CD4-positive, alpha-beta T cell treated with Interferon alpha-2 for 1 hour (primary cell): Measurements from ENCODE around the gene FAM76A.
"Not testable (repeated sequence)": the region's sequence is repeated elsewhere in the genome, so short reads cannot be mapped to it uniquely, and the experiment has no call there.

ENCODE experiments used
- DNase-seq, 2 donors: peaks; one replicate each; pipeline ENCODE4 v3.0.0-alpha.2; 2020 to 2022

FAM76A gene

DNA sequence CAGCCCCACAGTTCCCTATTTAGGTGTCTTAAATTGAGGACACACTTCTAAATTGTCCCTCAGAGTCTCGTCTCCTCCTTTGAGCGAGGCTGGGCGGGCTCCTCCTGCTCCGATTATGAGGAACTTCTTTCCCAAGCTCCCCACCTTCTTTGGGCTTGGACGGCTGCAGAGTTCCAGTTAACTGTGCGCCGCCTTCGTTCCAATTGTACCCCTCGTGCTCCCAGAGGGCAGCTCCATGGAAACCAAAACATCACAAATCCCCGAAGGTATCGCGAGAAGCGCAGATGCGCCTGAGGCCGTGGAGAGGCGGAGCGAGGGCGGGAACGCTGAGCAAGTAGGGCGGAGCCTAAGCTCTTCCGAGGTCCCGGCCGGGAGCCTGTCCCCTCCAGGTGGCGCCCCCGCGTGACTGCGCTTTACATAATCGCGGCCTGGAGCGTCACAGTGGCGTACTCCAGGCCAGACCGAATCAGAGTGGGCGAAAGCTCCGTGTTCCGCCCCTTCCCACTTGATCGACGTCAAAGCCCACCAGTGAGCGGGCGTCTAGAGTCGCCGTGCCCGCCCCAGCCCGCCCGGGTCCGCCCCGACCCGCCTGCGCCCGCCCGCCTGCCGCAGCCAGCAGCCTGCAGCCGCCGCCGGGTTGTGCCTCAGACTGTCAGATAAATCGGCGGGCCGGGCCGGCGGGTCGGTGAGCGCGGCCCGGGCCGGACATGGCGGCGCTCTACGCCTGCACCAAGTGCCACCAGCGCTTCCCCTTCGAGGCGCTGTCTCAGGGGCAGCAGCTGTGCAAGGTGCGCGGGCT lies at the start of gene FAM76A:
TSS of gene FAM76A (plus strand) at position 588 of the 799 bp plus-strand sequence. CDS start at position 708, 120 bp downstream.
- DNase-seq, result peak; percentile 100

DNA sequence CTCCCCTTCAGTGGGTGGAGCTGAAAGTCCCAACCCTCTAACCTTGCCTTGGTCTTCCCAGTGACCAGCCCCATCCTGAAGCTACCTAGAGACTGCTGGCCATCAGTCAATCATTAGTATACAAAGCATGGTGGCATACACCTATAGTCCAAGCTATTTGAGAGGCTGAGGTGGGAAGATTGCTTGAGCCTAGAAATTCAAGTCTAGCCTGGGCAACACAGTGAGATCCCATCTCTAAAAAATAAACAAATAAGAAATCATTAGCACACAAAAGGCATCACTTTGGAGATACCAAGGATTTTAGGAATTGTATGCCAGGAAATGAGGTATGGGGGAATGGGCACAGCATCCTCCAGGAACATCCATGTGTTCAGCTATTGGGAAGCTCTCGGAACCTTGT lies 49.4 kb upstream of the FAM76A start:
- no peak for DNase-seq

DNA sequence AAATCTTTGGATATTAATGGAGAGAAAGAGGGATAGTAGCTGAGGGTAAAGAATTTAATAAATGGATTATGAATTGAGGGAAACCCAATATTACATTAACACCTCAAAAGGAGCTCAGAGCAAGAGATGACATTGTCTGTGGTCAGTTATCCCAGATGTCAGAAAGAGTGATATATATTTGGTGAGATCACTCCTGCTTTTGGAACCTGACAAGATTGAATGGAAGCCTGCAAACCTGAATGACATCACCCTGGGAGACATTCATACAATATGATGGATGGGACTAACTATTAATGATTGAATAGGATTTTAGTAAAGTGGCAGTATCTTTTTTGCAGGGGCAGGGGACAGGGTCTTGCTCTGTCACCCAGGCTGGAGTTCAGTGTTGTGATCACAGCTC lies 47.0 kb upstream of the FAM76A start:
- DNase-seq, result no peak

DNA sequence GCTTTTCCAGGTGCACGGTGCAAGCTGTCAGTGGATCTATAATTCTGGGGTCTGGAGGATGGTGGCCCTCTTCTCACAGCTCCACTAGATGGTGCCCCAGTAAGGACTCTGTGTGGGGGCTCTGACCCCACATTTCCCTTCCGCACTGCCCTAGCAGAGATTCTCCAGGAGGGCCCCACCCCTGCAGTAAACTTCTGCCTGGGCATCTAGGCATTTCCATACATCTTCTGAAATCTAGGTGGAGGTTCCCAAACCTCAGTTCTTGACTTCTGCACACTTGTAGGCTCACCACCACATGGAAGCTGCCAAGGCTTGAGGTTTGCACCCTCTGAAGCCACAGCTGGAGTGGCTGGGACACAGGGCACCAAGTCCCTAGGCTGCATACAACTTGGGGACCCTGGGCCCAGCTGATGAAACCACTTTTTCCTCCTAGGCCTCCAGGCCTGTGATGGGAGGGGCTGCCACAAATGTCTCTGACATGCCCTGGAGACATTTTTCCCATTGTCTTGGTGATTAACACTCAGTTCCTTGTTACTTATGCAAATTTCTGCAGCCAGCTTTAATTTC lies 45.5 kb upstream of the FAM76A start:
- DNase-seq, result not testable (repeated sequence)

DNA sequence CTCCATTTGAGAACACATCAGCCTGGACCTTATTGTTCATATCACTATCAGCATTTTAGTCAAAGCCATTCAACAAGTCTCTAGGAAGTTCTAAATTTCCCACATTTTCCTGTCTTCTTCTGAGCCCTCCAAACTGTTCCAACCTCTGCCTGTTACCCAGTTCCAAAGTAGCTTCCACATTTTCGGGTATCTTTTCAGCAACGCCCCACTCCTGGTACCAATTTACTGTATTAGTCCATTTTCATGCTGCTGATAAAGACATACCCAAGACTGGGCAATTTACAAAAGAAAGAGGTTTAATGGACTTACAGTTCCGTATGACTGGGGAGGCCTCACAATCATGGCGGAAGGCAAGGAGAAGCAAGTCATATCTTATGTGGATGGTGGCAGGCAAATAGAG lies 44.2 kb upstream of the FAM76A start:
- not testable (repeated sequence) for DNase-seq

DNA sequence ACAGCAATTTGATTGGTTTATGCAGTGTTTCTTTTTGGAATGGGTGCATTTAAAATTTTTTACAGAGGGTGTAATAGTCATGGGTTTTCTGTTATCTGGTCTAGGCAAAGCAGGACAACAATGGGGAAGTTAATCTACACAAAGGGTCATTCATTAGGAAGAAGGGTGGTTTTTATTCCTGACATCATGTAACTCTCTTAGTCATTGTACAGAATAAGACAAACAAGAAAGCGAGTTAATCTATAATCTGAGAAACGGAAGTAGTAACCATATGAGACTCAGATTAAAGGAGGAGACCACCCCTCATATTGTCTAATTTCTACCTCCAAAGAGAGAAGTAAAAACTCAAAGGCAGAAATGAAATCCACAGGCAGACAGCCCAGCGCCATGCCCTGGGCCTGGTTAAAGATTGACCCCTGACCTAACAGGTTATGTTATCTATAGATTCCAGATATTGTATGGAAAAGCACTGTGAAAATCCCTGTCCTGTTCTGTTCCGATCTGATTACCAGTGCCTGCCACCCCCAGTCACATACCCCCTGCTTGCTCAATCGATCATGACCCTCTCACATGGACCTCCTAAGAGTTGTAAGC lies 43.3 kb upstream of the FAM76A start:
- no peak for DNase-seq

DNA sequence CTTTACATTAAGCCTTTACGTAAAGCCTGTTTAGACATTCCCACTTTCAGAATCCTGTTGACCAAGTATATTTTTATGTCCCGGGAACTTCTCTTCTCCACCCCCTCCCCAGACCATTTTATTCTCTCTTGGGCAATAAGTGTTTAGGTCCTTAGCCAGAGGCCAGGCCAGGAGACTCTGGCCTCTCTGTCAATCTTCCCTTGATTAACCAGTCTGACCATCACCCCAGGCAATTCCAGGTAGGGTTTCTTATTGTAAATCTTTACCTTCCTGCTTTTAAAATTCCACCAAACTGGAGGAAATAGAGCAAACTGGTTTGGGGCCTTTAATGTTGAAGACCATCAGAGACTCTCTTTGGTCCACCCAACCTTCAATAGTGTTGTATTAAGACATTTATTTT lies 41.6 kb upstream of the FAM76A start:
- no peak for DNase-seq

DNA sequence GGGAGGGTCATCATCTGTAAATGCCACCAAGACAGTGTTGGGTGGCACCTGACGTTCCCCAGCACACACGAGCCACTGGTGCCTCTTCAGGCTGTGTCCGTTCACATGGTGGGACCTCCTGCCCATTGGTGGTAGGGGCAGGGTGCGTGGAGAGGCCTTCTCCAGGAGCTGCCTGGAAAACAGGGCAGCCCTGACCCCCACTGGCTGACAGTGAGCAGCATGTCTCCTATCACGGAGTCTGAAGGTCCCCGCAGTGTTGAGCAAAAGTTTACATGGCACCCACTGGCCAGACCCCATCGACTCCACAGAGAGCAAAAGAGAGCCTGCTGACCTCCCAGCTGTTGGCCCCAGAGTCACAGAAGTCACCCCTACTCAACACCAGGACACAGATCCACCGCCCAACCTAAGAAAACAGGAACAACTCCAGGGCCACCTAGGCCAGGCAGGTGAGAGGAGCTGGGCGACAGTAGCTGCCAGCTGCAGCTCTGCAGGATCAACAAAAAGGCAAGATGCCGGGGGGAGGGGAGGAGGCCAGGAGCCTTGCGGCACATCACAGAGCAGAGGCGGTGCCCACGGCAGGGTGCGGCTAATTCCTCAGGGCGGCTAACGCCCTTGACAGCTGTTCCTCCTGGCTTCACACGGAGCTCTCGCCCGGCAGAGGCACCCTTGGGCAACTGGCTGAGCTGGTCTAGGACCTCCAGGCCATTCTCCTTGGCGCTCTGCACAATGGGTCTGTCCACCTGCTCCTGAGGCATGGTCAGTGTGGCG lies 39.4 kb upstream of the FAM76A start:
- DNase-seq, result no peak

DNA sequence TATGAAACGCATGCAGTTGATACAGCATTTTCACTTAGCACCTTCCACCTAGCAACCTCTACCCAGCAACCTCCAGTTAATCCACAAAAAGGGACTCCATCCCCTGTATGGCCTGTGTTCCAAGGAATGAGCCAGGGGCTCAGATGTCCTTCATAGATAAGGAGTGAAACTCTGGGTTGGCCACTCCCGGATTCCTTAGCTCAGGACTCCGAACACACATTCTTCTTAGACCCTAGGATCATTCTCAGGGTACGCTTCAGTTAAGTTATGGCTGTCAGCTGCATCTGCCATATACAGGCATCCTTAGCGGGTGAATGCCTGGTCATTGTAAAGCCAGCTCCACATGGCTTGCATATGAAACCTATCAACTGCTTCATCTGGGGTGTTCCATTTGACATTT lies 37.9 kb upstream of the FAM76A start:
- DNase-seq, result no peak

DNA sequence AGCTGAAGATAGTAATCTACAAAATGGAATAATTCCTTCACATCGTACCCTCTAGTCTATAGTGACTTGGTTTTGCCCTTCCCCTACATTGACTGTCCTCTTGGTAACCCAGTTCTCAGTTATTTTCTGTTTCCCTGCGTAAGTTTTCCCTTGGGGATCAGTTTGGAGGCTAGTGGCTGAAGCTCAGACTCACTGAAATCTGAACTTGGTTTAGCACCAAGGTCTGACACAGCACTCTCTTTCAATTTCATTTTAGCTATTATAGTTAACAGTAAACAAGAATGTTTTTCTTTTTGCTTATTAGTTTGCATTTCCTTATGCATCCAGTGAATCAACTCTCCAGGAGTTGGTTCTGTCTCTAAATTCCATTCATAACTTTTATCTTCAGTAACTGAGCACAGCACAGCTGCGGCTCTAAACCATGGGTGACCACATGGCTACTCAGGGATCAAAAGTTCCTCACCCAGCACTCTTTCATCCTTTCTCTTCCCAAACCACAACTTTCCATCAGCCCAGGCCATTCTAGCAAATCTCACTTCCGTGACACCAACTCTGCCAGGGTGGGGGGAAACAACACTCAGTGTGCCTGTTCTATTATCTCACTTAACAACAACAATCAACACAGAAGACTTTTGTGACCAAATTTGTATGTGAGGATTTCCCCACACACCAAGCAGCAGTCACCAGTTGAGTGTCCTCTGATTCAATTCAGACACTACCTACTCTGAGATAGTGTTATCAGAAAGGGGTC lies 36.2 kb upstream of the FAM76A start:
- DNase-seq, result no peak

DNA sequence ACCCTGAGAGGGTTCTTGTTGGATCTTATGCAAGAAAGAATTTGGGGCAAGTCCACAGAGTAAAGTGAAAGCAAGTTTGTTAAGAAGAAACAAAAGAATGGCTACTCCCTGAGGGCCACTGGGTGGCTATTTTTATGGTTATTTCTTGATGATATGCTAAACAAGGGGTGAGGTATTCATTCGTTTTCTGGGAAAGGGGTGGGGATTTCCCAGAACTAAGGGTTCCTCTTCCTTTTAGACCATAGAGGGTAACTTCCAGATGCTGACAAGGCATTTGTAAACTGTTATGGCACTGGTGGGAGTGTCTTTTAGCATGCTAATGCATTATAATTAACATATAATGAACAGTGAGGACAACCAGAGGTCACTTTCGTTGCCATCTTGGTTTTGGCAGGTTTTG lies 35.6 kb upstream of the FAM76A start:
- DNase-seq, result peak; percentile 21 to 26

DNA sequence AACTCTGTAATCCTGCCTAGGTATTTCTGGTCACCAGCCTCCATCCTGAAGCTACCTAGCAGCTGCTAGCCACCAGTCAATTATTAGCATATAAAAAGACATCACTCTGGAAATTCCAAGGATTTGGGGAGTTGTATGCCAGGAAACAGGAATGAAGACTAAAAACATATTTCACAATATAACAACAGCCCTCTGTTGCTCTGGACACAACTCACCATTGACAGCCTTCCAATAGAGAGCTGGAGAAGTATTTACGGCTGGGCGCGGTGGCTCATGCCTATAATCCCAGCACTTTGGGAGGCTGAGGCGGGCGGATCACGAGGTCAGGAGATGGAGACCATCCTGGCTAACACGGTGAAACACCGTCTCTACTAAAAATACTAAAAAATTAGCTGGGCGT lies 28.9 kb upstream of the FAM76A start:
- DNase-seq, result not testable (repeated sequence)

DNA sequence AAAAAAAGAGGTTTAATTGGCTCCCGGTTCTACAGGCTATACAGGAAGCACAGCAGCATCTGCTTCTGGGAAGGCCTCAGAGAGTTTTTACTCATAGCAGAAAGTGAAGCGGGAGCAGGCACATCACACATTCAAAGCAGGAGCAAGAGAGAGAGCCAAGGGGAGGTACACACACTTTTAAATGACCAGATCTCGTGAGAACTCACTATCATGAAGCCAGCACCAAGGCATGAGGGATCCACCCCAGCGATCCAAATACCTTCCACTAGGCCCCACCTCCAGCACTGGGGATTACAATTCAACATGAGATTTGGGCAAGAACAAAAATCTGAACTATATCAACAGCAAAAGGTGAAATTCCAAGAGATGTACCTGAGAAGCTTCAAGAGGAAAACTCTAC lies 20.8 kb upstream of the FAM76A start:
- DNase-seq, result no peak

DNA sequence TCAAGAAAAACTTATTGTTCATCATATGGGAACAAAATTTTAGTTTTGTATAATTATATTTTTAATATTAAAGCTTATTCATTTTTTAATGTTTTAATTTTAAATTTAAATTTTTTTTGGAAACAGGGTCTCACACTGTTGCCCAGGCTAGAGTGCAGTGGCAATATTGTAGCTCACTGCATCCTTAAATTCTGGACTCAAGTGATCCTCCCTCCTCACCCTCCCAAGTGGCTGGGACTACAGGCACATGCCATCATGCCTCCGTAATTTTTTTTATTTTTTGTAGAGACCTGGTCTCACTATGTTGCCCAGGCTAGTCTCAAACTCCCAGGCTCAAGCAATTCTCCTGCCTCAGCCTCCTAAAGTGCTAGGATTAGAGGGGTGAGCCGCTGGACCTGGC lies 20.2 kb upstream of the FAM76A start:
- no peak for DNase-seq

DNA sequence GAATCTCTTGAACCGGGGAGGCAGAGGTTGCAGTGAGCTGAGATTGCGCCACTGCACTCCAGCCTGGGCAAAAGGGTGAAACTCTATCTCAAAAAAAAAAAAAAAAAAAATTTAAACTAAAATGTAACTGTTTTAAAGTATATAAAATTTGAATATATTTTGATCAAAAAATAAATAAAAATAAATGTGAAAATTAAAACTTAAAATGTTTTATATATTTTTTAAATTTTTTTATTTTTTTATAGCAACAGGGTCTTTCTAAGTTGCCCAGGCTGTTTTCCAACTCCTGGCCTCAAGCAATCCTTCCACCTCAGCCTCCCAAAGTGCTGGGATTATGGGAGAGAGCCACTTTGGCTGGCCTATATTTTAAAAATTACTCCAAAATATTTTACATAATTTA lies 15.2 kb upstream of the FAM76A start:
- DNase-seq, result no peak

DNA sequence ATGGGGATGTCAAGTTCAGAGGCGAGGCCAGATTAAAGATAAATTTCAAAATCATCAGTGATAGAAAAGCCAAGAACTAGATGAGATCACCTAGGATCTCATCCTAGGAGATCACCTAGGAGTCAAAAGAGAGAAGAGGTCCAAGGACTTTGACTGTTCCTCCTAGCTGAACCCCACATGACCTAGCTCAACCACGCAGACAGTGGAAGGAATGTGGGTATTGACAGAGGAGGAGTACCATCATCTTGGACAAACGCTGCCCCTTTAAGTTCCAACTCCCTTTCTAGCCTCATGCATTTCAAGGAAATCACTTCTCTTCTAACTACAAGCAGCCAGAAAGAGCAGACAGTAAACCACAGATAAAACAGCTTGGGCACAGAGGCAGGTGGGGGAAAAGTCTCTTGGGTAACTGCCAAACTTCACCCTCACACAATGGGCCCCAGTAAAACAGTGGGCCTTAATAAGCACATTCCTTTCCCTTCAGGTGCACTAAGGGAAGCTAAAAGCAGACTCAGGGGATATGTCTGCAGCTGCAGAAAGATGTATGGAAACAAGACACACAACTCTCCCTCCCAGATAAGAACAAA lies 12.5 kb upstream of the FAM76A start:
- no peak for DNase-seq

DNA sequence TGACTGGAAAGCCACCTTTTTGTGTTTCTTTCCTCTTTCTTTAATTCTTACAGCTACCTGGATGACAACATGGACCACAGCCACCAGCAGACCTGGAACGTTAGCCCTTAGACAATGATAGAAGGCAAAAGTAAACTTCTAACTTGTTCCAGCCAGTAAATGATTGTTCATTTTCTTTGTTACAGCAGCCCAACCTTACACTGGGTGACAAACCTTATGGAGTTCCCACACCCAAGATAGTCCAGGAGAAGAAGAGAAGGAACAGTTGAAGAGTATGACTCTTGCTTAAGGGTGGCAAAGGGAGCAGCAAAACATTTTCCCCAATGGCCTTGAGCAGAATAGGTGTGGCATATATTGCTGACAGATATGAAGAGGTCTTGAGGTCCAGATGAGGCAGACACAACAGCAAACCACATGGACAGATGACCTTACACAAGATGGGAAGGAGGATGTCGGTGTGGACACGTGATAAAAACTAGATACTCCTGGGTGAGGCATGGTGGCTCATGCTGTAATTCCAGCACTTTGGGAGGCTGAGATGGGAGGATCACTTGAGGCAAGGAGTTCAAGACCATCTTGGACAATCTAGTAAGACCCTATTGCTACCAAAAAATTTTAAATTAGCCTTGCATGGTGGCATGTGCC lies 11.8 kb upstream of the FAM76A start:
- DNase-seq, result no peak

DNA sequence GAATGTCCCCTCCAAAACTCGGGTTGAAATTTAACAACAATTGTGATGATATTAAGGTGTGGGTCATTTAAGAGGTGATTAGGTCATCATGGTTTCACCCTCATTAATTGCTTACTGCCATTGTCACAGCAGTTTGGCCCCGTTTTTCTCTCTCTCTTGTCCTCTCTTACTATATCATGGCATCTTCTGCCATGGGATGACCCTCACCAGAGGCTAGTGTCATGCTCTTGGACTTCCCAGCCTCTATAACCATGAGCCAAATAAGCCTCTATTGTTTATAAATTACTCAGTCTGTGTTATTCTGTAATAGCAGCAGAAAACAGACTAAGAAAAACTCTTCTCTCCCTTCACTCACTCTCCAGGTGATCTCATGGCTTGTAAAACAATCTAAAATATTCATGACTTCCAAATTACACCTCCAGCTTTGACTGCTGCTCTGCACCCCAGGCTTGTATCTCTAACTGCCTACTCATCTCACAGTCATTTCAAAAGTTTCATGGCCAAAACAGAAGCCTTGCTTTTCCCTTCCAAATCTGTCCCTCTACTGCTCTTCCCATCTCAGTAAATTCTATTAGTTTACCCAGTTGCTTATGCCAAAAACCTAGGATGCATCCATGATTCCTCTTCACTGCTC lies 9.4 kb upstream of the FAM76A start:
- no peak for DNase-seq

DNA sequence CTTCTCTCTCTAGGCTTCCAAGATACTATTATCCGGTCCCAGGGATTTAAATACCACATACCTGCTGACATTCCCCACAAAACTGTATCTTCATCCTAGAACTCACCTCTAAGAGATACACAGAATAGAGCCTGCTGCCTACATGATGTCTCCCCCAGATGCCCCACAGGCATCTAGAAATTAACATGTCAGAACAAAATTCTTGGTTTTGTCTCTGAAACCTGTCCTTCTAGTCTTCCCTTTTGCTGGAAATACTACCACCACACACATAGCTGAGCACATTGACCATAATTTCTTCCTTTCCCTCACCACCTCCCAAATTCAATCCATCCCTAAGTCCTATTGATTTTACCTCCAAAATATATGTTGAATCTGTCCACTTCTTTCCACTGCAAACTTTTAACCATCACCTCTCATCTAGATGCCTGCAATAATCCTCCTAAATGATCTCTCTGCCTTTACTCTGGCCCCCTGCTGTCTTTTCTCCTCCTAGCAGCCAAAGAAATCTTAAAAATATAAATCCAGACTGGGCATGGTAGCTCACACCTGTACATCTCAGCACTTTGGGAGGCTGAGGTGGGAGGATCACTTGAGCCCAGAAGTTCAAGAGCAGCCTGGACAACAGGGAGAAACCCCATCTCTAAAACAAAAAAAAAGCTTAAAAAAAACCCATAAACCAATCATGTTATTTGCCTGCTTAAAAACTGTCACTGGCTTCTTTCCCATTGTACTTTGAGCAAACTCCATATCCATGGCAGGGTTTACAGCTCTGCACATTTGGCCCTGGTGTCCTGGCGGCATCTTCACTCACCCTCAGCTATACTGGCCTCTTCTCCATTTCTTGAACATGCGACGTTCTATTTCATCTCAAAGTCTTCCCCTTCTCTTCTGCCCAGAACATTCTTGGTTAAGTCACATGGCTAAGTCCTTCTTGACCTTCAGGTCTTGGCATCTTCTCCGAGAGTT lies 6.2 kb upstream of the FAM76A start:
- peak in 1 of 2 donors; percentile 29 for DNase-seq

DNA sequence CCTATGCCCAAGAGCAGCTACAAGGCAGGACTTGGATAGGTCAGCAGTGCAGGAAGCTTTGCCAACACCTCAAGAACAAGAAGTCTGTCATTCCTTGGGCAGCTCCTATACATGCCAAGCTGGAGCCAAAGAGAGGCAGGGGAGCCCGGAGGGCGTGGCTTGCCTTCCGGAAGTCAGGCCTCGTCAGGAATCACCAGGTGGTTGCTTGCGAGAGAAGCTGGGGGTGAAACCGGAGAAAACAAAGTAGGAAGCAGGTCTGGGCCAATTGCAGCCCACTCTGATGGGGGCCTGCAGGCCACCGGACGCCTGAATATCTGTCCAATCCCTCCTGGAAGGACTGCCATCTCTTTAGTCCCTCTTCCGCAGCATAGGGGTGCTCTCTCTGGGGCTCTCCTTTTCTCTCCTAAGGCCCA lies 794 bp upstream of the FAM76A start:
- DNase-seq, result peak in 1 of 2 donors; percentile 35
